Measurements from ENCODE around the gene FER. TPM values are rescaled to one million over a fixed set of nuclear protein-coding genes. Genes with fewer than 3 reads are reported as not detected.

FER gene
- total and polyA plus RNA-seq, 2 of the 8 experiments (the other 6 are each of a cell fraction or from before 2014, with no cell fraction given): 1.3 to 15.8 TPM

GRCh38 chr5:108940506-108940905 is 192.8 kb downstream of the FER start:
- H4K91ac ChIP-seq (replicated peaks; ENCODE audit: insufficient read length, low read length): no peak overlapping the region
- no peak overlapping the region for H3K56ac ChIP-seq (replicated peaks; ENCODE audit: insufficient read length, low read depth, low read length)
- no peaks in the 10 kb centered on the region for H3K9me3 ChIP-seq (ENCODE audit: insufficient read depth in 2 of 2, low read depth in 1 of 2, low read length in 1 of 2)
- no peak for TF ChIP-seq SRF (IDR thresholded peaks at IDR 0.05; ENCODE audit: low read depth, low read length)
- TF ChIP-seq HDAC6 (IDR thresholded peaks at IDR 0.05; ENCODE audit: low read depth, low read length): no peak
- no peak for TF ChIP-seq RFX5 (IDR thresholded peaks at IDR 0.05; ENCODE audit: borderline replicate concordance, low read depth, low read length)
- no peak for TF ChIP-seq JUN (IDR thresholded peaks at IDR 0.05; ENCODE audit: low read depth, low read length)
- no peak for TF ChIP-seq CREB1 (IDR thresholded peaks at IDR 0.05)
- no peak for TF ChIP-seq SAP30 (IDR thresholded peaks at IDR 0.05; ENCODE audit: insufficient read depth, insufficient replicate concordance, low read length)
- TF ChIP-seq POU5F1 (IDR thresholded peaks at IDR 0.05; ENCODE audit: low read depth, low read length): no peak
- no peaks in the 10 kb centered on the region for H3K23me2 ChIP-seq (ENCODE audit: low read depth, low read length)
- no peak overlapping the region for H2AFZ ChIP-seq (ENCODE audit: low read length)
- H3K23ac ChIP-seq (ENCODE audit: insufficient read length): no peak overlapping the region
- no peaks in the 10 kb centered on the region; a peak in 1 of 7 replicates for H3K4me1 ChIP-seq (replicated peaks in 1 of 4; ENCODE audit: control insufficient read depth in 3 of 4, insufficient read depth in 4 of 4, low read length in 3 of 4)
- H2BK15ac ChIP-seq (ENCODE audit: low read length): no peak overlapping the region
- no peak overlapping the region for H2BK5ac ChIP-seq (ENCODE audit: low read depth, low read length)
- H3K14ac ChIP-seq (ENCODE audit: insufficient read length): no peak overlapping the region
- no peak overlapping the region for H3K4me3 ChIP-seq (ENCODE audit: extremely low read depth in 1 of 4, insufficient read depth in 2 of 4, low read depth in 3 of 4, low read length in 4 of 4)
- H4K8ac ChIP-seq (ENCODE audit: extremely low read depth, insufficient read depth, low read length): no peak overlapping the region
- H3K18ac ChIP-seq (ENCODE audit: extremely low read depth, low read length): no peak overlapping the region
- CTCF ChIA-PET (ENCODE audit: partially characterized antibody): interaction anchor here (1.8 kb wide), 1 partner anchor 298 kb away, joined by 6 read pairs; no protein-coding TSS in a partner anchor
- no peak overlapping the region for H3K27ac ChIP-seq (ENCODE audit: low read depth, low read length)
- H2AK5ac ChIP-seq (ENCODE audit: low read depth, low read length): no peak overlapping the region
- H4K20me1 ChIP-seq (replicated peaks in 1 of 2; ENCODE audit: control insufficient read depth in 1 of 2, insufficient read depth in 2 of 2, low read length in 2 of 2): no peaks in the 10 kb centered on the region
- POLR2A ChIA-PET (ENCODE audit: partially characterized antibody): no interaction called here
- H3K9ac ChIP-seq (replicated peaks in 1 of 4; ENCODE audit: extremely low read depth in 1 of 4, low read depth in 3 of 4, low read length in 3 of 4): no peak overlapping the region
- H3K27me3 ChIP-seq (replicated peaks in 1 of 4; ENCODE audit: control insufficient read depth in 3 of 4, extremely low read depth in 1 of 4, insufficient read depth in 3 of 4, low read length in 3 of 4): no peaks in the 10 kb centered on the region
- no peaks in the 10 kb centered on the region for H3K79me2 ChIP-seq (ENCODE audit: control insufficient read depth in 1 of 2, insufficient read depth in 2 of 2, low read length in 2 of 2)
- no peak overlapping the region for H2BK12ac ChIP-seq (ENCODE audit: low read depth, low read length)
- H2BK20ac ChIP-seq (ENCODE audit: low read length): no peak overlapping the region
- DNase-seq (ENCODE audit: low read depth in 1 of 2, low spot score in 2 of 2) (no peak), FAIRE-seq (no peak)
- H4K5ac ChIP-seq (ENCODE audit: insufficient read length, low read depth, low read length): no peak overlapping the region
- no peak overlapping the region for H2BK120ac ChIP-seq (replicated peaks; ENCODE audit: low read depth, low read length)
- WGBS, 2 experiments (ENCODE audit: extremely low coverage in 1 of 2, insufficient coverage in 1 of 2, insufficient read length in 1 of 2, insufficient replicate concordance in 2 of 2, low coverage in 1 of 2, low lambda C conversion rate in 2 of 2, missing lambda C conversion rate in 1 of 2): 90% methylated on average over 4 of the region's 4 CpGs; no CpG with 5 or more reads in 1 of the 2 experiments
- H3K36me3 ChIP-seq (ENCODE audit: control insufficient read depth in 2 of 4, insufficient read depth in 4 of 4, low read length in 3 of 4): no peaks in the 10 kb centered on the region
- no peaks in the 10 kb centered on the region for H3K79me1 ChIP-seq (ENCODE audit: low read depth, low read length)
- H3K4ac ChIP-seq (replicated peaks; ENCODE audit: insufficient read length, low read depth, low read length): no peak overlapping the region
- no peak overlapping the region for H3K4me2 ChIP-seq (ENCODE audit: insufficient read depth in 1 of 2, low read depth in 2 of 2, low read length in 2 of 2)
